ENCODE measurements around the gene STXBP3. TPM values are rescaled to one million over a fixed set of nuclear protein-coding genes. Genes with fewer than 3 reads are reported as not detected.

The STXBP3 gene
- total RNA-seq, 1 experiment from 2014 or later = 34.1 TPM

DNA sequence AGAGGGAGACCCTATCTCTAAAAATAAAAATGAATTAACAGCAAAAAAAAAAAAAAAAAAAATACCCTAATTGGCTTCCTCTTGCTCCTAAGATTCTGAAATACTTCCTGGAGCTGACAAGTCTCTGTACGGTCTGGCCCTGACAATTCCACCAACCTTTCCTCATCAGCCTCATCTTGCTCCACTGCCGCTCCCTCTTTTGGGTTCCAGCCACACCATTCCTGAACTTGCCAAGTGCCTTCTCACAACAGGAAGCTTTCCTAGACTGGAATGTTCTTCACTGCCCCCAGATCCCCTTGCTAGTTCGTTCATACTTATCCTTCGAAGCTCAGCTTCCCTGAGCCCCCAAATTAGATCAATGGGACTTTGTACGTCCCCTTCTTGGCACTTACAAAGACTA is 73.4 kb downstream of the STXBP3 start:
- Histone ChIP-seq H2BK20ac (ENCODE audit: low read depth, low read length, poor library complexity, severe bottlenecking) (no peak overlapping the region), H2BK120ac (ENCODE audit: low read depth, low read length, poor library complexity, severe bottlenecking) (no peak overlapping the region), H2BK15ac (ENCODE audit: low read depth, low read length) (no peak overlapping the region), H2BK12ac (ENCODE audit: insufficient read length, low read depth, low read length) (no peak overlapping the region), H3K27me3 (ENCODE audit: insufficient read depth, low read length) (no peaks in the 10 kb centered on the region), H3K23ac (ENCODE audit: insufficient read length, low read depth, low read length) (no peak overlapping the region), H3K23me2 (ENCODE audit: insufficient read length, low read depth, low read length, poor library complexity, severe bottlenecking) (no peaks in the 10 kb centered on the region), H3K79me2 (ENCODE audit: insufficient read depth, low read length) (no peaks in the 10 kb centered on the region), H3T11ph (ENCODE audit: low read length) (no peak overlapping the region), H4K8ac (replicated peaks; ENCODE audit: insufficient read length, low read depth, low read length) (no peak overlapping the region), H3K18ac (ENCODE audit: insufficient read length, low read depth, low read length) (no peak overlapping the region), H2AK5ac (ENCODE audit: insufficient read length, low read length) (no peak overlapping the region), H3K27ac (ENCODE audit: insufficient read length, low read depth, low read length) (no peak overlapping the region), H3K4me2 (ENCODE audit: insufficient read depth, insufficient read length, low read length) (no peak overlapping the region), H2BK5ac (ENCODE audit: insufficient read length, low read length) (no peak overlapping the region), H3K9me3 (ENCODE audit: control insufficient read depth, low read depth, low read length) (no peaks in the 10 kb centered on the region), H3K14ac (ENCODE audit: insufficient read depth, low read length) (no peak overlapping the region), H3K56ac (ENCODE audit: insufficient read length, low read depth, low read length) (no peak overlapping the region), H3K9ac (ENCODE audit: extremely low read depth, insufficient read length, low read length) (no peak overlapping the region), H4K91ac (ENCODE audit: insufficient read length, low read depth, low read length) (no peak overlapping the region), H3K4ac (ENCODE audit: low read depth, low read length) (no peak overlapping the region), H4K20me1 (ENCODE audit: control insufficient read depth, insufficient read depth, insufficient read length) (no peaks in the 10 kb centered on the region), H3K4me1 (ENCODE audit: insufficient read depth, low read length) (no peaks in the 10 kb centered on the region; the same call in 1 of the 2 replicates), H2AFZ (ENCODE audit: low read length) (no peak overlapping the region), H3K79me1 (ENCODE audit: insufficient read depth, low read depth, low read length, poor library complexity, severe bottlenecking) (no peaks in the 10 kb centered on the region), H4K5ac (ENCODE audit: insufficient read length, low read depth, low read length) (no peak overlapping the region)
- no peak overlapping the region for H3K27ac Mint-ChIP-seq
- no peak for DNase-seq
- TF ChIP-seq, protein P1, sequence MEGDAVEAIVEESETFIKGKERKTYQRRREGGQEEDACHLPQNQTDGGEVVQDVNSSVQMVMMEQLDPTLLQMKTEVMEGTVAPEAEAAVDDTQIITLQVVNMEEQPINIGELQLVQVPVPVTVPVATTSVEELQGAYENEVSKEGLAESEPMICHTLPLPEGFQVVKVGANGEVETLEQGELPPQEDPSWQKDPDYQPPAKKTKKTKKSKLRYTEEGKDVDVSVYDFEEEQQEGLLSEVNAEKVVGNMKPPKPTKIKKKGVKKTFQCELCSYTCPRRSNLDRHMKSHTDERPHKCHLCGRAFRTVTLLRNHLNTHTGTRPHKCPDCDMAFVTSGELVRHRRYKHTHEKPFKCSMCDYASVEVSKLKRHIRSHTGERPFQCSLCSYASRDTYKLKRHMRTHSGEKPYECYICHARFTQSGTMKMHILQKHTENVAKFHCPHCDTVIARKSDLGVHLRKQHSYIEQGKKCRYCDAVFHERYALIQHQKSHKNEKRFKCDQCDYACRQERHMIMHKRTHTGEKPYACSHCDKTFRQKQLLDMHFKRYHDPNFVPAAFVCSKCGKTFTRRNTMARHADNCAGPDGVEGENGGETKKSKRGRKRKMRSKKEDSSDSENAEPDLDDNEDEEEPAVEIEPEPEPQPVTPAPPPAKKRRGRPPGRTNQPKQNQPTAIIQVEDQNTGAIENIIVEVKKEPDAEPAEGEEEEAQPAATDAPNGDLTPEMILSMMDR (conservative IDR thresholded peaks at IDR 0.05) = no peak
- no CpG with 5 or more reads among the region's 5 CpGs for WGBS (ENCODE audit: extremely low coverage, insufficient read length, low lambda C conversion rate)
- no peak overlapping the region for H3K4me3 Mint-ChIP-seq
- no peaks in the 10 kb centered on the region; a peak in 1 of 5 replicates for H3K9me3 Mint-ChIP-seq
- H3K27me3 Mint-ChIP-seq (ENCODE audit: low read depth) = peaks cover 2% of the 10 kb centered on the region
- H3K4me1 Mint-ChIP-seq = peaks cover 27% of the 10 kb centered on the region in 2 experiments
- 0 out of 7 replicates have a peak, but pooled peaks cover 0 to 3% (median 0%) of the 10 kb centered on the region in 3 experiments for H3K36me3 Mint-ChIP-seq (ENCODE audit: insufficient read depth in 1 of 3, low read depth in 3 of 3)
